Astrocyte (in vitro differentiated cells and primary cell): ENCODE results near the gene PDZK1IP1.

Source experiments
- CTCF ChIP-seq: IDR thresholded peaks from 2 replicates; pipeline ENCODE4 v1.5.1; 2011; ENCODE audit warnings: low read depth, mild to moderate bottlenecking, inconsistent platforms, low read length, moderate library complexity; ENCODE audit not compliant: insufficient read depth
- EZH2 ChIP-seq: IDR thresholded peaks from 2 replicates; pipeline ENCODE4 v1.6.1; 2012; ENCODE audit warnings: mild to moderate bottlenecking, low read length, inconsistent platforms; ENCODE audit not compliant: insufficient read depth

GRCh38 chr1:47215713-47216112, 25.9 kb upstream of the PDZK1IP1 start:
- no peak for TF ChIP-seq EZH2
- no peak for TF ChIP-seq CTCF
